Epithelial cell of esophagus (primary cell): ENCODE data around the gene PRKG1.
A peak's percentile ranks its signal among the peaks of the same experiment; 100 is the strongest.

ENCODE experiments used
- DNase-seq: peaks from one replicate; pipeline ENCODE4 v3.0.0; 2010; ENCODE audit warnings: low read depth
- H3K4me3 ChIP-seq: 2 replicates; pipeline ENCODE4 v1.5.1; 2011; ENCODE audit warnings: mild to moderate bottlenecking, low read length, control low read depth
- CTCF ChIP-seq: IDR thresholded peaks from 2 replicates; pipeline ENCODE4 v1.5.1; 2011; ENCODE audit warnings: low read depth, mild to moderate bottlenecking, low read length, control low read depth, inconsistent platforms; ENCODE audit not compliant: insufficient read depth; ENCODE audit errors: missing control alignments

The PRKG1 gene

GRCh38 chr10:52313933-52314821 lies 1239.9 kb downstream of the PRKG1 start, which contains the start of gene DKK1:
DKK1 (plus strand) TSS chr10:52314281; CDS start chr10:52314435, 154 bp downstream.
- peak; percentile 88 for TF ChIP-seq CTCF
- peak; percentile 89 for DNase-seq
- peak within 1 kb of the TSS; percentile 72 for H3K4me3 ChIP-seq

DNA sequence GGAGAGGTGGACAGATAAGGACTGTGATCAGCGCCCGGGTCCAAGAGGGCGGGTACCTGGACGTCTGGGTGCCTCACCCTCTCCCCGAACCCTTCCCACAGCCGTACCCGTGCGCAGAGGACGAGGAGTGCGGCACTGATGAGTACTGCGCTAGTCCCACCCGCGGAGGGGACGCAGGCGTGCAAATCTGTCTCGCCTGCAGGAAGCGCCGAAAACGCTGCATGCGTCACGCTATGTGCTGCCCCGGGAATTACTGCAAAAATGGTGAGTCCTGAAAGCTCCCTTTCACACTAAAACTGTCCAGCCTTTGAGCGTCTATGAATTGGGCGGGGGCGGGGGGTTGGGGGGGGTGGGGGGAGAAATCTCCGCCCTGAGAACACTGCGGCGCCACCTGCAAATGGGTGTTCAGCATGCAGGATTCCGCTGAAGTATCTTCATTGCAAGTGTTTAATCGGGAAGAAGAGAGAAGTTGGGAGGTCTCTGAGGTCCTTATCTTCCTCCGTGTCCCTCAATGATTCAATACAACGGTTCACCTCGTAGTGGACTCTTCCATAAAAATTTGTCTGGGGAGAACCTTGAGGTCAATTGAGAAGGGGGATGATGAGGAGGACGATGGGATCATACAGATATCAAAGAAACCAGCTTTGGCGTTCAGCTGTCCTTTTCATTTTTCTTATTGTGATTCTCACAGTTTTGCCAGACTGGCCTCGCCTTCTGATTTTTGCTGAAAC lies 1240.7 kb downstream of the PRKG1 start:
- peak overlapping the region; percentile 72 for H3K4me3 ChIP-seq
- no peak for TF ChIP-seq CTCF
- peak; percentile 47 for DNase-seq

DNA sequence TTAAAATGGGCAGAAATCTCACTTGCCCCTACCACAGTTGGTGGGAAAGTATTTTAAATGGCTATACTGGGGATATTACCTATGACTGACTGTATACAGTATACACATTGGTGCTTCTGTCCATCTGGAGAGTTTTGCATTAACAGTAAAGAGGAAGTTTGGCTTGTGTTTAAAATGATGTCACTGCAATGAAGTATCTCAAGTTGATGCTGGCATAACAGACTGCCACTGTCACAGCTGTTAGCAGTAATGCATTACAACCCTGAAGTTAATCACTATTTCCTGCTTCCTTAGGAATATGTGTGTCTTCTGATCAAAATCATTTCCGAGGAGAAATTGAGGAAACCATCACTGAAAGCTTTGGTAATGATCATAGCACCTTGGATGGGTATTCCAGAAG lies 1241.7 kb downstream of the PRKG1 start:
- no peak for DNase-seq
- no peak overlapping the region for H3K4me3 ChIP-seq
- no peak for TF ChIP-seq CTCF

DNA sequence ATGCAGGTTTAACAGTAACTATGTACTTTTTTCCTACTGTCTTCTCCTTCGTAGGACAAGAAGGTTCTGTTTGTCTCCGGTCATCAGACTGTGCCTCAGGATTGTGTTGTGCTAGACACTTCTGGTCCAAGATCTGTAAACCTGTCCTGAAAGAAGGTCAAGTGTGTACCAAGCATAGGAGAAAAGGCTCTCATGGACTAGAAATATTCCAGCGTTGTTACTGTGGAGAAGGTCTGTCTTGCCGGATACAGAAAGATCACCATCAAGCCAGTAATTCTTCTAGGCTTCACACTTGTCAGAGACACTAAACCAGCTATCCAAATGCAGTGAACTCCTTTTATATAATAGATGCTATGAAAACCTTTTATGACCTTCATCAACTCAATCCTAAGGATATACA lies 1242.2 kb downstream of the PRKG1 start:
- no peak for DNase-seq
- TF ChIP-seq CTCF: no peak
- no peak overlapping the region for H3K4me3 ChIP-seq

DNA sequence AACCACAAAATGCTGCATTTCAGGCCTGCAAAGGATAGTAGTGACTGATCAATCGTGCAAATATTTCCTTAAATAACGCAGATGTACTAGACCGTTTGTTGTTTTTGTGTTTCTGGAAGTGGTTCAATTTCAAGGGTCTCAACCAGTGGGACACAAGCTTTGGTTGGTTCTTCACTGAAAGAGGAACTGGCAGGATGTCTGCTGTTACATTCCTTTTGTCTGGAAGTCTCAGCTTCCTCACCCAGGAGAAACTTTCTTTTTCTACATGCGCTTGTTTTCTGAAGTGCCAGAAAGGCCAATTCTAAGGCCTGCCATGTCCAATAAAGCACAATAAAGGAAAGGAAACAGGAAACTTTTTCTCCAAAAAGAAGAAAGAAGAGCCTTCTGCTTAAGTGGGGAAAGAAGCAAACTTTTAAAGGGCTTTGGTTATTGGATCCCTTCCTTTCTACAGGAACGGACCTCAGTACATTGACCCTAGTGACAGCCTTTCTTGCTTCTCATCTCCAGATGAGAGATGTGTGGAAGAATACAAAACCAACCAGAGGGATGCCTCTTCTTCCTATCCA lies 1243.9 kb downstream of the PRKG1 start:
- TF ChIP-seq CTCF: no peak
- DNase-seq: no peak
- no peak overlapping the region for H3K4me3 ChIP-seq

DNA sequence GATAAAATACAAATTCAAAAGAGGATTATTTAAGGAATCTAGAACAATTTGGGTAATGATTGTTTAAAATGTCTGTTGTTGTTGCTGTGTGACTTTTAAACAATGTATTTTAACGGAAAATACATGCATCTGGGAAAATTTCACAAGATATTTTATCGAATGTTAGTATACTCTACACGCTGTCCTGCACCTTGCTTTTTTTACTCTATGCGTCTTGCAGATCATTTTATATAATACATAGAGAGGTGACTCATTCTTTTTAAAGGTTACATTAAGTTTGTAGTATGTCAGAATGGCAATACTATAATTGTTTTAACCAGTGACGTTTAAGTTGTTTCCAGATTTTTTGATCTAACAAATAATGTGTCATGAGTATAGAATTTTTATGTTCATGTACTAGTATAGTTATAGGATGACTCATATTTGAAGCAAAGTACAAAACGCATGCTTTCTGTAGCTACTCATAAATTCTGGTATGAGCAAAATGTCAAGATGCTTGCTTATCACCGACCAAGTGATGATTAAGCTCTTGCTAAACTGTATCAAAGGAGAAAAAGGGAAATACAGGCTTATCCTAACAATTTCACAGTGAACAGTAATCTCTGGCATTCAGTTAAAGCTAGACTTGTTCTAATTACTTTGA lies 1244.7 kb downstream of the PRKG1 start:
- peak; percentile 92 for DNase-seq
- H3K4me3 ChIP-seq: no peak overlapping the region
- TF ChIP-seq CTCF: no peak
